Prostate gland (tissue), 2 donors: Measurements from ENCODE around the gene PSMD11.

Experiments
- CTCF ChIP-seq, 4 experiments: fragments of 200-600 bp in 2 of 4; fragments of 450-650 bp in 2 of 4; sonication (generic) in 2 of 4; IDR thresholded peaks; 1 replicate in 3 of 4; 2 replicates in 1 of 4; pipeline ENCODE4 v1.5.1; 2016 to 2019; ENCODE audit warnings: antibody characterized with exemption in 4 of 4, mild to moderate bottlenecking in 2 of 4, moderate library complexity in 2 of 4
- POLR2A ChIP-seq: fragments of 450-650 bp; IDR thresholded peaks from one replicate; pipeline ENCODE4 v1.6.1; 2016; ENCODE audit warnings: antibody characterized with exemption, mild to moderate bottlenecking
- POLR2AphosphoS5 ChIP-seq: sonication (generic); formaldehyde crosslinking; IDR thresholded peaks from one replicate; pipeline ENCODE4 v1.6.1; 2017; ENCODE audit warnings: antibody characterized with exemption

GRCh38 chr17:32520737-32521404, 76.6 kb downstream of the PSMD11 start:
- TF ChIP-seq CTCF (IDR thresholded peaks at IDR 0.05) (no peak), POLR2A (no peak), POLR2AphosphoS5 (no peak)
